Suprapubic skin (tissue), 4 donors: ENCODE measurements around the gene MRPL12. TPM values are rescaled to one million over a fixed set of nuclear protein-coding genes. Genes with fewer than 3 reads are reported as not detected.

Source experiments
- DNase-seq, 2 donors: peaks; one replicate each; pipeline ENCODE4 v3.0.0-alpha.2; 2019; ENCODE audit warnings: low spot score in 2 of 2
- H3K27ac ChIP-seq: fragments of 200-600 bp; sonication (generic); one replicate; pipeline ENCODE4 v1.5.1; 2019
- H3K27me3 ChIP-seq: fragments of 200-600 bp; sonication (generic); one replicate; pipeline ENCODE4 v1.5.1; 2019
- H3K36me3 ChIP-seq: fragments of 200-600 bp; sonication (generic); one replicate; pipeline ENCODE4 v1.5.1; 2019
- H3K4me1 ChIP-seq: fragments of 200-600 bp; sonication (generic); one replicate; pipeline ENCODE4 v1.5.1; 2019
- H3K4me3 ChIP-seq: fragments of 200-600 bp; sonication (generic); one replicate; pipeline ENCODE4 v1.5.1; 2019; ENCODE audit warnings: mild to moderate bottlenecking
- H3K9me3 ChIP-seq: fragments of 200-600 bp; sonication (generic); one replicate; pipeline ENCODE4 v1.5.1; 2019
- CTCF ChIP-seq, 2 donors: fragments of 200-600 bp in 1 of 2; fragments of 450-650 bp in 1 of 2; sonication (generic) in 1 of 2; IDR thresholded peaks; one replicate each; pipeline ENCODE4 v1.5.1; 2016 to 2019; ENCODE audit warnings: antibody characterized with exemption in 2 of 2, mild to moderate bottlenecking in 1 of 2, moderate library complexity in 1 of 2
- EP300 ChIP-seq: sonication (generic); formaldehyde crosslinking; IDR thresholded peaks from one replicate; pipeline ENCODE4 v1.6.1; 2017; ENCODE audit warnings: antibody characterized with exemption
- POLR2A ChIP-seq, 2 donors: fragments of 450-650 bp; IDR thresholded peaks; one replicate each; pipeline ENCODE4 v1.6.1; 2017; ENCODE audit warnings: antibody characterized with exemption in 2 of 2, mild to moderate bottlenecking in 2 of 2, moderate library complexity in 2 of 2
- POLR2AphosphoS5 ChIP-seq, 3 donors: sonication (generic); formaldehyde crosslinking; IDR thresholded peaks; one replicate each; pipeline ENCODE4 v1.6.1; 2017; ENCODE audit warnings: antibody characterized with exemption in 3 of 3
- WGBS: methylation state at CpG from one replicate; pipeline ENCODE4 v1.1.5; 2018; 5-methylcytosine and 5-hydroxymethylcytosine counted together
- total RNA-seq, 4 donors: library from RNA; depleted of rRNA; stranded (reverse); fragments of >200 nt; gene quantifications; one replicate each; pipeline ENCODE4 v1.1.0, GENCODE V29; 2016

The MRPL12 gene
- total RNA-seq, 4 donors from 2014 or later, result 27.6 to 65.7 (median 52.1) TPM

- Histone ChIP-seq H3K36me3 (peaks cover 96% of the 10 kb centered on the region), H3K9me3 (no peaks in the 10 kb centered on the region), H3K27ac (no peak overlapping the region), H3K27me3 (no peaks in the 10 kb centered on the region), H3K4me1 (peaks cover 11% of the 10 kb centered on the region), H3K4me3 (no peak overlapping the region)
- whole genome bisulfite sequencing, result 91% methylated on average over 34 of the region's 40 CpGs
- no peak for TF ChIP-seq POLR2A (IDR thresholded peaks at IDR 0.05)
- no peak for TF ChIP-seq EP300
- no peak for TF ChIP-seq POLR2AphosphoS5 (IDR thresholded peaks at IDR 0.05)
- TF ChIP-seq CTCF (IDR thresholded peaks at IDR 0.05), result no peak
- DNase-seq, result no peak
These were observed 6.8 kb upstream of the MRPL12 start for GRCh38 chr17:81696218-81696941.

GRCh38 chr17:81697261-81698044, 5.7 kb upstream of the MRPL12 start:
- DNase-seq, result no peak
- H3K4me3 ChIP-seq, result no peak overlapping the region
- H3K4me1 ChIP-seq, result peaks cover 22% of the 10 kb centered on the region
- H3K36me3 ChIP-seq, result peaks cover 90% of the 10 kb centered on the region
- H3K27me3 ChIP-seq, result no peaks in the 10 kb centered on the region
- no peak for TF ChIP-seq POLR2AphosphoS5 (IDR thresholded peaks at IDR 0.05)
- H3K9me3 ChIP-seq, result no peaks in the 10 kb centered on the region
- no peak overlapping the region for H3K27ac ChIP-seq
- 77% methylated on average over 19 of the region's 25 CpGs for WGBS

- H3K4me3 ChIP-seq, result no peak overlapping the region
- no peak overlapping the region for H3K27ac ChIP-seq
- H3K36me3 ChIP-seq, result peaks cover 67% of the 10 kb centered on the region
- TF ChIP-seq CTCF (IDR thresholded peaks at IDR 0.05), result no peak
- TF ChIP-seq EP300, result no peak
- no peak for TF ChIP-seq POLR2AphosphoS5 (IDR thresholded peaks at IDR 0.05)
- no peak for TF ChIP-seq POLR2A (IDR thresholded peaks at IDR 0.05)
- 93% methylated on average over 16 of the region's 25 CpGs for WGBS
- no peak for DNase-seq
- peaks cover 39% of the 10 kb centered on the region for H3K4me1 ChIP-seq
- no peaks in the 10 kb centered on the region for H3K9me3 ChIP-seq
- H3K27me3 ChIP-seq, result no peaks in the 10 kb centered on the region
These were observed 2.5 kb upstream of the MRPL12 start for GRCh38 chr17:81700353-81701287.

- WGBS, result 69% methylated on average over 20 of the region's 23 CpGs
- DNase-seq, result no peak
- Histone ChIP-seq H3K27ac (peak overlapping the region; percentile 96), H3K4me3 (peak overlapping the region; percentile 99), H3K27me3 (no peaks in the 10 kb centered on the region), H3K4me1 (peaks cover 39% of the 10 kb centered on the region), H3K9me3 (no peaks in the 10 kb centered on the region), H3K36me3 (peaks cover 67% of the 10 kb centered on the region)
- no peak for TF ChIP-seq POLR2AphosphoS5 (IDR thresholded peaks at IDR 0.05)
- no peak for TF ChIP-seq EP300
These were observed 1.7 kb upstream of the MRPL12 start for GRCh38 chr17:81701288-81702071.

GRCh38 chr17:81703747-81704654, 834 bp downstream of the MRPL12 start:
- Histone ChIP-seq H3K4me3 (peak overlapping the region; percentile 99), H3K9me3 (no peaks in the 10 kb centered on the region), H3K27me3 (no peaks in the 10 kb centered on the region), H3K36me3 (peaks cover 59% of the 10 kb centered on the region), H3K27ac (peak overlapping the region; percentile 96), H3K4me1 (peaks cover 39% of the 10 kb centered on the region)
- WGBS, result 54% methylated on average over 13 of the region's 27 CpGs
- DNase-seq, result no peak
- TF ChIP-seq CTCF (IDR thresholded peaks at IDR 0.05) (no peak), POLR2A (IDR thresholded peaks at IDR 0.05) (no peak)
